GM19099 (cell line): ENCODE measurements around the gene COPRS.

ENCODE experiments used
- POLR2A ChIP-seq: IDR thresholded peaks from 3 replicates; pipeline ENCODE4 v1.6.1; 2011; ENCODE audit warnings: low read depth; ENCODE audit not compliant: insufficient read length; ENCODE audit errors: extremely low read depth

The COPRS gene, protein sequence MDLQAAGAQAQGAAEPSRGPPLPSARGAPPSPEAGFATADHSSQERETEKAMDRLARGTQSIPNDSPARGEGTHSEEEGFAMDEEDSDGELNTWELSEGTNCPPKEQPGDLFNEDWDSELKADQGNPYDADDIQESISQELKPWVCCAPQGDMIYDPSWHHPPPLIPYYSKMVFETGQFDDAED

DNA sequence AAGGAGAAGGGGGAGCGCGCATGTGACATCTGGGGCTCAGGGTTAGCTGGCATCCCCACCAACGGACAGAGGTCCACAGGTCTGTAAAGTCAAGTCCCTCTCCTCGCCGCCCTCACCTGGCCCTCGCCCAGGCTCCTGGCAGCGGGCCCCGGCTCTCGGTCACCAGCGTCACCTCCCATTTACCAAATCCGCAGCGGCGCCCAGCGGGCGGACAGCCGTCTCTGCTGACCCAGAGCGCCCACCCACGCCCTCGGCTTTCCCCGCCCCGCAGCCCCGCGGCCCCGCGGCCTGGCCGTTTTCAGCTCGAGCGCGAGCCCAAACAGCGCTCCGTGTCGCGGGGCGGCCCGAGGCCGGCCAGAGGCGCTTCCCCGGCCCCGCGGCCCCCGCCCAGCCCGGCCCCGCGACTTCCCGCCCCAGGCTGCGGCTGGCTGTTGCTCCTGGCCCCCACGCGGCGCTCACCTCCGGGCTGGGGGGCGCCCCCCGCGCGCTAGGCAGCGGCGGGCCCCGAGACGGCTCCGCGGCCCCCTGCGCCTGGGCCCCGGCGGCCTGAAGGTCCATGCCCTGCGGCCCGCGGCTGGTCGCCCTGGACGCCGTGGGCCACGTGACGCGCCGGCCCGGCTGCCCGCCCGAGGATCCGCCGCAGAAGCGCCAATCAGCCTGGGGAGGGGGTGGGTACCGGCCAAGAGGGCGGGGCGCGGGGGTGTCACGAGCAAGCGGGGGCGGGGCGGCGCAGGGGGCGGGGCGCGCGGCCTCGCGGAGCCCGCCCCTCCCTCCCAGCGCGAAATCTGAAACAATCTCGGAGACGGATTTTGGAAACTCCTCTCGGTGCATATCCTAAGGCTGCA is at the start of gene COPRS:
COPRS (minus strand) TSS at position 603 of the 845 bp plus-strand sequence; CDS start at position 558, 45 bp downstream.
- TF ChIP-seq POLR2A = peak; percentile 51

DNA sequence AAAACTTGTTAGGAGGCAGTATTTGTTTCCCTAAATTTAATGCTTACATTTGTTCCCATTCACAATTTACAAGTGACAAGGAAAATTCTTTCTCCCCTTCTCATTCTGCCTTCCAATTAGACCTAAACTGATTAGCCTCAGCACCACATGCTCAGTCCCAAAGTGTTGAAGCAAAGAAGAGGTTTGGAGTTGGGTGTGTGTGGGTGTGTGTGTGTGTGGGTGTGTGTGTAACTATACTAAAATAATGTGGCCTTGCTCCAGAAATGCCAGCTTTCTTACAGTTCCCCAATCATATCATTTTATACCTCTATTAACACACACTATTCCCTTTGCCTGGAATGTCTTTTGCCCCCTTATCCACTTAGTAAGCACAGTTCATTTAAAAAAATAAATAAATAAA is 49.3 kb upstream of the COPRS start:
- no peak for TF ChIP-seq POLR2A

DNA sequence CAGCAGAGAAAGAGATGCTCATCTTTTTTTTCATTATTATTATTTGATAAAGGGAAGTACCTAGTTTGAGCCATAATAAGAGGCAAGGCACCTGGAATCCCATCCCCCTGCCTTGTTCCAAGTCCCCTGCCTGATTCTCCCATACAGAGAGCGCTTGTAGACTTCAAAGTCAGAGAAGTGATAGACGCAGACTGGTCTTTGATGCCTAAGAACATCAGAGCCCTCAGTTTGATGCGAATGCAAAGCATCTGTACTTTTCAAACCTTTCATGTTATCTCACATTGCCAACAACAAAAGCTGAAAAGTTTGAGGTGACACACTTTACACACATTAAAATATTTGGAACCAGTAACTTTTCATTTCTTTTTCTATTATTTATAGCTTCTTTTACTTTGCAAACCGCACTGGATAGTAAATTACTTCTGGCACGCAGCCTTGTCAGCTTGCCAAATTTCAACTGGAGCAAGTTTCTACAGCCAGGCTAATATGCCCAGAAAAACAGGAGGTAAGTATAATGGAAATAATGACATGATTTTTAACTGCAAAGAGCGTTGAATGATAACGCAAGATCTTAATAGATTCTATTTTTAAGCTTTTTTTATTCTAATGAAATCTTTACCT is 48.4 kb upstream of the COPRS start:
- no peak for TF ChIP-seq POLR2A

DNA sequence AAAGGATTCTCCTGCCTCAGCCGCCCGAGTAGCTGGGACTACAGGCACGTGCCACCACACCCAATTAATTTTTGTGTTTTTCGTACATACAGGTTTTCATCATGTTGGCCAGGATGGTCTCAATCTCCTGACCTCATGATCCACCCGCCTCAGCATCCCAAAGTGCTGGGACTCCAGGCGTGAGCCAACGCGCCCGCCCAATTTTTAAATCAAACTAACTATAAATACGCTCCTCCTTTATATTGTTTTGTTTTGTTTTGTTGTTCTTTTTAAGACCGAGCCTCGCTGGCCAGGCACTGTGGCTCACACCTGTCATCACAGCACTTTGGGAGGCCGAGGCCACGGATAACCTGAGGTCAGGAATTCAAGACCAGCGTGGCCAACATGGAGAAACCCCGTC is 44.4 kb upstream of the COPRS start:
- TF ChIP-seq POLR2A = no peak

DNA sequence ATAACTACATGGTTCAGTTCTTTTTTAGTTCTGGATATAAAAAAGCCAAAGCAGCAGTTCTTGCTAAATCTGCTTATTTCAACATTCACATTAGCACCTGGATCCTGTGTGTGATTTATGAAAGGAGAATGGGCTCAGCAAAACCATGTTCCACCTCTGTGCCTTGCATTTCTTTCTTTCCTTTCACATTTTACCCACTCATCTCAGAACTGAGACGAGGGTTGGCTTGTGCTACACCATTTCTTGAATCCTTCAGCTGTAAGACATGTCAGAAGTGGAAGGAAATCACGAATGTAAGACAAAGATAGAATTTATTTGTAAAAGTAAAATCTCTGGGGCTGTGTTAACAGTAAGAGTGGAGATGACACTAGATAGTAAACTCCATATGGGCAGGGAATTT is 43.6 kb upstream of the COPRS start:
- no peak for TF ChIP-seq POLR2A

DNA sequence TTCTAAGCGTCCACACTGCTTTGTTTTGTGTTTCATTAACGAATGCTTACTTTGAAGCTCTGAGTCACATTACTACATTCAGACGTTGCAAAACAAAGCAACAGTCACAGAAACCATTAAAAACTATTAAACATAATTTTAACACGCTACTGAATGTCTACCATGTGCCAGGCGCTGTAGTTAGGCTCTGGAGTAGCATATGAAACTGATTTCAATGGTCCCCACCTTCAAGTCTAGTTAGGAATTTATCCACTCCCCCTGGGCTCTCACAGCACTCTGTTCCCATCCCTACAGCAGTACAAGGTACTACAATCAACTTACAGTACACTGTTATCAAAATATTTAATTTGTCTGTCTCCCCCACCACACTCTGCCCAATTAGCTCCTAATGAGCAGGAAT is 41.8 kb upstream of the COPRS start:
- no peak for TF ChIP-seq POLR2A

DNA sequence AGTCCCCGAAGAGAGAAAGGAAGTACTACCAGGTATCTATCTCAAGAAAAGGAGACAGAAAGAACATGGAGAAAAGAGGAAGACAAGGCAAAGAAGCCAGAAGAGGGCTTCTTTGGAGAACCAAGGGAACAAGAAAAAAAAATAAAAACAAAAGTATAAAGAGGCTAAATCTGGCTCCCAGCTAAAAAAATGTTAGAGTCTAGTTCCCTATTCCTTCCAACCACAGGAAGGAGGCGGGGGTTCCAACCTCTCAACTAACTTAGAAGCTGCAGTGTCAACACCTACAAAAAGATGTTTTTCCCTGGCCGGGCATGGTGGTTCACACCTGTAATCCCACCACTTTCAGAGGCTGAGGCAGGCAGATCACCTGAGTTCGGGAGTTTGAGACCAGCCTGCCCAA is 29.1 kb upstream of the COPRS start:
- TF ChIP-seq POLR2A = no peak

DNA sequence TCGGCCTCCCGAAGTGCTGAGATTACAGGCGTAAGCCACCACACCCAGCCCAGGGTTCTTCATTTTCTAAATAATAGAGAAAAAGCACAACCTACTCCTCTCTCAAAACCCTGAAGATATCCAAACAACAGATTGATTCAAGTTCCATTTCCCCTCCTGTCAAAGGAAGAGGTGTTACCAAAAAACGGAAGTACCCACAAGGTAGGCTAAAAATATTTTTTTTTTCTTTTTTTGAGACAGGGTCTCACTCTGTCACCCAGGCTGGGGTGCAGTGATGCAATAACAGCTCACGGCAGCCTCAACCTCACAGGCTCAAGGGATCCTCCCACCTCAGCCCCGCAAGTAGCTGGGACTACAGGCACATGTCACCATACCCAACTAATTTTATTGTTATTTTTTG is 23.5 kb upstream of the COPRS start:
- TF ChIP-seq POLR2A = no peak

DNA sequence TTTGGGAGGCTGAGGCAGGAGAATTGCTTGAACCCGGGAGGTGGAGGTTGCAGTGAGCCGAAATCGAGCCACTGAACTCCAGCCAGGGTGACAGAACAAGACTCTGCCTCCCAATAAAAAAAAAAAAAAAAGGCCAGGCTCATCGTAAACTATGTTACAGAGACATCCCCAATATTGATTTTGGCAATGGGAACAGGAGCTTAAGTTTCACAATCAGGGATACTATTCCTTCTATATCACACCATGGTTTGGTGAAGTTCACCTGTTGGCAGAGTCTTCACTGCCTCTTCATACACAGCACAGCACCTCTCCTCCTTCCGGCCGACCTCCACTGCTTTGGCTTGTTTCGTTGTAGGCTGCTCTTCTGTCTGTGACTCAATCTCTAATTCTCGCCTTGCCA is 21.3 kb upstream of the COPRS start:
- no peak for TF ChIP-seq POLR2A

DNA sequence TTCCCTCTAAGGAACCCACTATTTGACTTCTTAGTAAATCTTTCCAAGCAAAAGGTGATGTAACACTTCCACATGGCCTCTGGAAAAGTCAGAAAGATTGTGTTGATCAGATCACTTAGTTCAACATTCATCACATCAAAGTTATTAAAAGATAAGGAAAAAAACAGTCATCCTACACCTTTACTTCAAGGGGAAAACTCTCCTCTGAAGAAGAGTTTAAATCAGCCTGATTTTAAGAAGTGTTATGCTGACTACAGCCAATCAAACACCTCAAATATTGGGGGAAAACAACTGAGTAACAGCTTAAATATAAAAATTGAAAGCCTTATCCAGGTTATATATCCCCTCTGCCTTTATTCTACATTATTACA is 19.6 kb upstream of the COPRS start:
- TF ChIP-seq POLR2A = no peak

DNA sequence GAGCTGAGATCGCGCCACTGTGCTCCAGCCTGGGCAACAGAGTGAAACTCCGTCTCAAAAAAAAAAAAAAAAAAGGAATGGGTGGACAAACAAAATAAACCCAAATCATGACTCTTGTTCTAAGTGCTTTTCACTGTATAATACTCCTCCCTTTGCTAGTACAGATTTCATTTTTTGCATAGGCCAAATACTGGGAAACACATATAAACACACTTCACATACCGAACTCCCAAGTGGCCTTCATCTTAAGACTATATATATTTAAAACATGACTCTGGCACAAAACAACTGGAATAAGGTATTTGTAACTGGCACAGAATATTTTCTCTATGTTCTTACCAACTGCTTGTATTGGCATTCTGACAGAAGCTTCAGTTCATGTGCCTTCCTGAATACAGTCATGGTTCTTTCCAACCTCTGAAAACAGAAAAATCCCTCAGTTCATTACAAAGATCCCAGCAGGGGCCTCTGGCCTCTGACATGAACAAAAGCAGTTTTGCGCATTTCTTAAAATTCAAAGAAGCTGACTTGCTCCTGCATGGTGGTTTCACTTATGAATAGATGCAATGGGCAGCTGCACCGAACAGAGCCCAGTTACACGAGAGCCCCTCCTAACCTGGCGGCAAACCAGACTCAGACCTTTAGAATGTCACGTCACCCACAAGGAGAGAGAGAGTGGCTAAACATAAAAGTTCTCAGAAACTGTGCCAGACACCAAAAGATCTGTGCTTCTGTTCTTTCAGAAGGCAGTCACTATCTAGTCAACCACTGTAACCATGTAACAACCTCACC is 19.1 kb upstream of the COPRS start:
- TF ChIP-seq POLR2A = no peak

DNA sequence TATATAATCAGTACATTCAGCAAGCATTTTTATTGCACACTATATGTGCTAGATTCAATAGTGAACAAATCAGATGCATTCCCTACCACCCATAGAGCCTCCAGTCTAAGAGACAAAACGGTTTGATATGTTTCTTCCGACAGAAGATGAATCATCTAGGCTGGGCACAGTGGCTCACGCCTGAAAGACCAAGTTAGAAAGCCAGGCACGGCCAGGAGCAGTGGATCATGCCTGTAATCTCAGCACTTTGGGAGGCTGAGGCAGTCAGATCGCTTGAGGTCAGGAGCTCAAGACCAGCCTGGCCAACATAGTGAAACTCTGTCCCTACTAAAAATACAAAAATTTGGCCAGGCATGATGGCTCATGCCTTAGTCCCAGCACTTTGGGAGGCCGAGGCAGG is 18.3 kb upstream of the COPRS start:
- no peak for TF ChIP-seq POLR2A

DNA sequence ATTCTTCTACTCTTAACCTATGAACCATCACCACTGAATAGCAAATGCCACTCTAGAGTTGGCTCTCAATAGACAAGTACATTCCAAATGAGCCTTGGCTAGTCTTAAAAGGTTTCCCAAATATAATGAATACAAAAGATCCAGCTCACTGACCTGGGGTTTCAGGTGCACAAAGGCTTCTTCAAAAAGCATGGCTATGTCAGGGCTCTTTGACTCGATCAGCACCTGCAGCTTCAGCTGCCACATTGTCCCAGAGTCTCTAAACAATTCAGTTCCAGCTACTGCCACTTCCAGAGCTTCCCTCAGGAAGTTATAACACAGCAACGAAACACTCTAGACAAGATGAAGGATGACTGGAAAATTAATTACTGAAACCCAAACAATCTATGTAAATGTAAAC is 16.0 kb upstream of the COPRS start:
- no peak for TF ChIP-seq POLR2A

DNA sequence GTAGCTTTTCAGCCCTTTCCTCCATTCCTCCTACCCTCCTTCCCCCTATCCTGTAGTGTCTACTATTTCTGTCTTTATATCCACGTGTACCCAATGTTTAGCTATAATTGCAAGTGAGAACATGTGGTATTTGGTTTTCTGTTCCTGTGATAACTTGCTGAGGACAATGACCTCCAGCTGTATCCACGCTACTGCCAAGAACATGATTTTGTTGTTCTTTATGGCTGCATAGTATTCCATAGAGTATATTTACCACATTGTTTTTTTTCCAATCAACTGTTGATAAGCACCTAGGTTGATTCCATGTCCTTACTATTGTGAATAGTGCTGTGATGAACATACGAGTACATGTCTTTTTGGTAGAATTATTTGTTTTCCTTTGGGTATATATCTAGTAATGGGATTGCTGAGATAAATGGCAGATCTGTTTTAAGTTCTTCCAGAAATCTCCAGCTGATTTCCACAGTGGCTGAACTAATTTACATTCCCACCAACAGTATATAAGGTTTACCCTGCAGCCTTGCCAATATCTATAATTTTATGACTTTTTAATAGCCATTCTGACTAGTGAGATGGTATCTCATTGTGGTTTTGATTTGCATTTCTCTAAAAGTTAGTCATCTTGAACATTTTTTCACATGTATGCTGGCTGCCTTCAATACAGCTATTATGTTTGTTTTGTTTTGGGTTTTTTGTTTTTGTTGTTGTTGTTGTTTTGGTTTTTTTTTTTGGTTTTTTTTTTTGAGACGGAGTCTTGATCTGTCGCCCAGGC is 10.9 kb upstream of the COPRS start:
- TF ChIP-seq POLR2A = no peak

DNA sequence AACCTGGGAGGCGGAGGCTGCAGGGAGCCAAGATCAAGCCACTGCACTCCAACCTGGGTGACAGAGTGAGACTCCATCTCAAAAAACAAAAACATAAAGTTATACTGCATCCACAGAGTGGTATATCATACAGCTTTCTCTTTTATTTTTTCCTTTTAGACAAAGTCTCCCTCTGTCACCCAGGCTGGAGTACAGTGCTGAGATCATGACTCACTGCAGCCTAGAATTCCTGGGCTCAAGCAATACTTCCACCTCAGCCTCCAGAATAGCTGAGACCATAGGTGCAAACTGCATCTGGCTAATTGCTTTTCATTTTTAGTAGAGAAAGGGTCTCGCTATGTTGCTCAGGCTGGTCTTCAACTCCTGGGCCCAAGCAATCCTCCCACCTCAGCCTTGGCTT is 10.0 kb upstream of the COPRS start:
- TF ChIP-seq POLR2A = no peak
